Measurements from ENCODE around the gene VAC14.

DNA sequence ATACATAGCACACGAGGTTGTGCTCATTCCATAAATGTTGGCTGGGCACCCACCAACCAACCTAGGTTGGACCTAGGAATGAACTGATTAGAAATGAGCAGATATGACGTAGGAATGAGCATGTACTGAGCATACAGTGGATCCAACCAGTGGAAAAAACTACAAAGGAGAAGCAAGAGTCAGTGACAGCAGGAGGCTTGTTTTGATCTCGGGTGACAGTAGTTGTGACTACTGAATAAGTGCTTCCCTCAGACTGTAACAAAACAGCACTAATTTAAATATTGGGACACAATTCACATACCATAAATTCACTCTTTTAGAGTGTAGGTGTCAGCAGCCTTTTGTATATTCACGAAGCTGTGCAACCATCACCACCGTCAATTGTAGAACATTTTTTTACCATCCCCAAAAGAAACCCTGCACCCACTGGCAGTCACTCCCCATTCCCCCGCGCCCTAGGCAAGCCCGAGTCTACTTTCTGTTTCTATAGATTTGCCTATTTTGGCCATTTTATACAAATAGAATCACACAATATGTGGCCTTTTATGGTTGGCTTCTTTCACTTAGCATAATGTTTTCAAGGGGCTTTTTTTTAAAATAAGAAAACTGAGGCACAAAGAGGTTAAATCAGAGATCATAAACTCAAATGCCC lies 7.0 kb downstream of the VAC14 start:
- TF ChIP-seq, protein P1, sequence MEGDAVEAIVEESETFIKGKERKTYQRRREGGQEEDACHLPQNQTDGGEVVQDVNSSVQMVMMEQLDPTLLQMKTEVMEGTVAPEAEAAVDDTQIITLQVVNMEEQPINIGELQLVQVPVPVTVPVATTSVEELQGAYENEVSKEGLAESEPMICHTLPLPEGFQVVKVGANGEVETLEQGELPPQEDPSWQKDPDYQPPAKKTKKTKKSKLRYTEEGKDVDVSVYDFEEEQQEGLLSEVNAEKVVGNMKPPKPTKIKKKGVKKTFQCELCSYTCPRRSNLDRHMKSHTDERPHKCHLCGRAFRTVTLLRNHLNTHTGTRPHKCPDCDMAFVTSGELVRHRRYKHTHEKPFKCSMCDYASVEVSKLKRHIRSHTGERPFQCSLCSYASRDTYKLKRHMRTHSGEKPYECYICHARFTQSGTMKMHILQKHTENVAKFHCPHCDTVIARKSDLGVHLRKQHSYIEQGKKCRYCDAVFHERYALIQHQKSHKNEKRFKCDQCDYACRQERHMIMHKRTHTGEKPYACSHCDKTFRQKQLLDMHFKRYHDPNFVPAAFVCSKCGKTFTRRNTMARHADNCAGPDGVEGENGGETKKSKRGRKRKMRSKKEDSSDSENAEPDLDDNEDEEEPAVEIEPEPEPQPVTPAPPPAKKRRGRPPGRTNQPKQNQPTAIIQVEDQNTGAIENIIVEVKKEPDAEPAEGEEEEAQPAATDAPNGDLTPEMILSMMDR (IDR thresholded peaks at IDR 0.05), result no peak
- no peak for TF ChIP-seq POLR2A (IDR thresholded peaks at IDR 0.05)

Measured in lower leg skin (tissue), 3 donors.